GM12878 (cell line): Measurements from ENCODE around the gene ITSN2.

Source experiments
- CBFB ChIP-seq: IDR thresholded peaks from 2 replicates; pipeline ENCODE4 v1.6.1; 2016; ENCODE audit warnings: antibody characterized with exemption, low read depth
- CEBPB ChIP-seq, 2 experiments: fragments of 150-350 bp in 1 of 2; IDR thresholded peaks; 2 replicates each; pipeline ENCODE4 v1.6.1; 2012 to 2014; ENCODE audit warnings: low read depth in 2 of 2, low read length in 2 of 2, borderline replicate concordance in 1 of 2, inconsistent platforms in 1 of 2
- CTCF ChIP-seq, 3 experiments: IDR thresholded peaks in 2 of 3; conservative IDR thresholded peaks in 1 of 3; 2 replicates each; pipeline ENCODE4 v1.5.1; 2011; ENCODE audit warnings: low read depth in 3 of 3, low read length in 3 of 3, mild to moderate bottlenecking in 3 of 3, control low read depth in 2 of 3, moderate library complexity in 2 of 3, inconsistent platforms in 1 of 3, mixed read lengths in 1 of 3; ENCODE audit not compliant: control insufficient read depth in 2 of 3, insufficient read depth in 1 of 3; ENCODE audit errors: extremely low read depth in 1 of 3
- FOXK2 ChIP-seq: fragments of 450-650 bp; IDR thresholded peaks from 2 replicates; pipeline ENCODE4 v1.6.1; 2017; ENCODE audit warnings: mild to moderate bottlenecking, moderate library complexity
- POLR2A ChIP-seq: IDR thresholded peaks from 2 replicates; pipeline ENCODE4 v1.6.1; 2011; ENCODE audit warnings: low read depth, mild to moderate bottlenecking, low read length
- POLR2AphosphoS5 ChIP-seq: IDR thresholded peaks from 2 replicates; pipeline ENCODE4 v1.6.1; 2011; ENCODE audit warnings: mild to moderate bottlenecking, low read length, inconsistent platforms
- RAD21 ChIP-seq: IDR thresholded peaks from 2 replicates; pipeline ENCODE4 v1.6.1; 2011; ENCODE audit warnings: mild to moderate bottlenecking, low read depth, low read length, moderate library complexity; ENCODE audit not compliant: insufficient read depth
- REST ChIP-seq: IDR thresholded peaks from 2 replicates; pipeline ENCODE4 v1.6.1; 2012; ENCODE audit warnings: mild to moderate bottlenecking, low read depth, low read length

GRCh38 chr2:24354957-24355356, 5.4 kb downstream of the ITSN2 start:
- TF ChIP-seq FOXK2 (no peak), POLR2AphosphoS5 (no peak), POLR2A (no peak), CTCF (IDR thresholded peaks at IDR 0.05 in 2 of 3, conservative IDR thresholded peaks at IDR 0.05 in 1 of 3; ENCODE audit: control insufficient read depth in 2 of 3, extremely low read depth in 1 of 3, insufficient read depth in 1 of 3, low read depth in 3 of 3, low read length in 3 of 3) (no peak), CBFB (no peak), CEBPB (IDR thresholded peaks at IDR 0.05; ENCODE audit: borderline replicate concordance in 1 of 2, low read depth in 2 of 2, low read length in 2 of 2) (no peak), RAD21 (no peak), REST (no peak)
